Endothelial cell of umbilical vein (primary cell): ENCODE measurements around the gene STAB2. TPM values are rescaled to one million over a fixed set of nuclear protein-coding genes. Genes with fewer than 3 reads are reported as not detected.

Source experiments
- BruUV-seq: library from RNA; stranded (reverse); fragments of 400-500 nt; replicated peaks from 2 replicates; lab custom pipeline; 2021; lab: Mats Ljungman, UMichigan
- CTCF ChIA-PET: fragments of 300-600, 350-600 bp; sonication (Branson Sonifier 250); formaldehyde crosslinking; loops from one replicate; lab custom pipeline; 2021; ENCODE audit warnings: antibody characterized with exemption, inconsistent platforms; lab: Charles Lee
- POLR2A ChIA-PET: fragments of 300-600, 350-600 bp; sonication (Branson Sonifier 250); formaldehyde crosslinking; loops from one replicate; lab custom pipeline; 2021; ENCODE audit warnings: antibody characterized with exemption, inconsistent platforms; lab: Charles Lee
- DNase-seq: peaks from one replicate; pipeline ENCODE4 v3.0.0-alpha.2; 2011; ENCODE audit warnings: low read depth, low spot score
- FAIRE-seq: peaks from 2 replicates; lab custom pipeline; 2011; peaks lifted over from hg19 to GRCh38; lab: Jason Lieb, UNC
- H2AFZ ChIP-seq: 2 replicates; pipeline ENCODE4 v1.6.0; 2012; ENCODE audit warnings: low read depth, low read length, control low read depth, inconsistent platforms
- H3K27ac ChIP-seq: 2 replicates; pipeline ENCODE4 v1.5.1; 2011; ENCODE audit warnings: low read depth, mild to moderate bottlenecking, control low read depth, low read length, moderate library complexity; ENCODE audit not compliant: insufficient read depth
- H3K27me3 ChIP-seq, 2 experiments: 2 replicates each; pipeline versions ENCODE4 v1.6.0 to v1.6.1; 2011; ENCODE audit warnings: low read length in 2 of 2, mixed read lengths in 1 of 2; ENCODE audit not compliant: control insufficient read depth in 2 of 2, insufficient read depth in 2 of 2
- H3K36me3 ChIP-seq, 2 experiments: 2 replicates in 1 of 2; 3 replicates in 1 of 2; pipeline ENCODE4 v1.5.1; 2011; ENCODE audit warnings: low read length in 2 of 2, mild to moderate bottlenecking in 1 of 2, moderate library complexity in 1 of 2; ENCODE audit not compliant: control insufficient read depth in 2 of 2, insufficient read depth in 2 of 2; ENCODE audit errors: extremely low read depth in 1 of 2
- H3K4me1 ChIP-seq: 3 replicates; pipeline ENCODE4 v1.5.1; 2011; ENCODE audit warnings: mild to moderate bottlenecking, low read length; ENCODE audit not compliant: control insufficient read depth, insufficient read depth; ENCODE audit errors: extremely low read depth
- H3K4me2 ChIP-seq: 2 replicates; pipeline ENCODE4 v1.6.1; 2011; ENCODE audit warnings: low read length, control low read depth, mixed read lengths; ENCODE audit not compliant: insufficient read depth
- H3K4me3 ChIP-seq, 3 experiments: fragments of 200-600 bp in 1 of 3; sonication (generic), shearing (Covaris generic) in 1 of 3; replicated peaks in 1 of 3; 2 replicates each; pipeline ENCODE4 v1.5.1; 2011 to 2016; ENCODE audit warnings: control low read depth in 3 of 3, low read length in 3 of 3, mild to moderate bottlenecking in 2 of 3, inconsistent platforms in 1 of 3, low read depth in 1 of 3, moderate library complexity in 1 of 3; ENCODE audit not compliant: insufficient read depth in 1 of 3
- H3K79me2 ChIP-seq: 2 replicates; pipeline ENCODE4 v1.6.0; 2012; ENCODE audit warnings: low read length, inconsistent platforms; ENCODE audit not compliant: control insufficient read depth, insufficient read depth
- H3K9ac ChIP-seq: replicated peaks from 2 replicates; pipeline ENCODE3; 2011; ENCODE audit warnings: low read length, control low read depth; ENCODE audit not compliant: insufficient read depth; ENCODE audit errors: extremely low read depth
- H3K9me1 ChIP-seq: replicated peaks from 3 replicates; pipeline ENCODE4 v1.6.0; 2011; ENCODE audit warnings: mild to moderate bottlenecking, low read length; ENCODE audit not compliant: control insufficient read depth, insufficient read depth; ENCODE audit errors: extremely low read depth
- H3K9me3 ChIP-seq: replicated peaks from 2 replicates; pipeline ENCODE4 v1.5.1; 2012; ENCODE audit warnings: low read length, inconsistent platforms; ENCODE audit not compliant: control insufficient read depth, insufficient read depth
- H4K20me1 ChIP-seq: replicated peaks from 2 replicates; pipeline ENCODE3; 2011; ENCODE audit warnings: mild to moderate bottlenecking, low read length; ENCODE audit not compliant: control insufficient read depth, insufficient read depth; ENCODE audit errors: extremely low read depth
- CTCF ChIP-seq, 2 donors: IDR thresholded peaks; 1 replicate in 1 of 2; 2 replicates in 1 of 2; pipeline ENCODE4 v1.5.1; 2011; ENCODE audit warnings: low read length in 2 of 2, mild to moderate bottlenecking in 2 of 2, moderate library complexity in 2 of 2, control low read depth in 1 of 2, inconsistent platforms in 1 of 2, low read depth in 1 of 2; ENCODE audit not compliant: insufficient read depth in 1 of 2; ENCODE audit errors: extremely low read depth in 1 of 2
- EZH2 ChIP-seq: IDR thresholded peaks from 2 replicates; pipeline ENCODE4 v1.6.1; 2012; ENCODE audit warnings: borderline replicate concordance, low read depth, mild to moderate bottlenecking, moderate library complexity, low read length, inconsistent platforms; ENCODE audit not compliant: severe bottlenecking
- FOS ChIP-seq: IDR thresholded peaks from 2 replicates; pipeline ENCODE4 v1.6.1; 2011; ENCODE audit warnings: mild to moderate bottlenecking, low read length, moderate library complexity, borderline replicate concordance; ENCODE audit not compliant: insufficient read depth
- GATA2 ChIP-seq: IDR thresholded peaks from 2 replicates; pipeline ENCODE4 v1.7.0; 2011; ENCODE audit warnings: low read depth, mild to moderate bottlenecking, moderate library complexity, mixed read lengths, low read length; ENCODE audit not compliant: insufficient read length, insufficient read depth
- JUN ChIP-seq: IDR thresholded peaks from 2 replicates; pipeline ENCODE4 v1.6.1; 2011; ENCODE audit warnings: borderline replicate concordance, low read depth; ENCODE audit not compliant: insufficient read length, insufficient read depth
- MYC ChIP-seq: IDR thresholded peaks from one replicate; pipeline ENCODE4 v1.6.1; 2011; ENCODE audit warnings: mild to moderate bottlenecking, low read depth, low read length
- POLR2A ChIP-seq: IDR thresholded peaks from 2 replicates; pipeline ENCODE4 v1.6.1; 2012; ENCODE audit warnings: low read depth, mild to moderate bottlenecking, control low read depth, low read length
- POLR2AphosphoS5 ChIP-seq: IDR thresholded peaks from 2 replicates; pipeline ENCODE4 v1.6.1; 2012; ENCODE audit warnings: low read depth, mild to moderate bottlenecking, control low read depth, low read length, moderate library complexity; ENCODE audit not compliant: insufficient read depth
- dilution Hi-C: fragments of 300-500 bp; cut with MboI; formaldehyde crosslinking; loops from one replicate; pipeline ENCODE4 v1.15.0; 2019; ENCODE audit warnings: low sequenced_read_pairs; ENCODE audit not compliant: extremely low pct_ligation_motif_present
- intact Hi-C: fragments of 100-400 bp; cut with micrococcal nuclease; formaldehyde crosslinking; loops from one replicate; pipeline ENCODE4 v1.10.0; 2022
- polyA plus RNA-seq, 4 experiments: library from polyadenylated mRNA; depleted of rRNA in 3 of 4; stranded (reverse) in 3 of 4; unstranded in 1 of 4; fragments of >200 nt; gene quantifications; 2 replicates each; pipeline versions ENCODE4 v1.2.1 to v1.2.3, GENCODE V29; 2011 to 2012; ENCODE audit warnings: missing spikeins in 1 of 4
- total RNA-seq: library from RNA; stranded (reverse); gene quantifications from 2 replicates; pipeline ENCODE4 v1.2.3, GENCODE V29; 2021
- TF ChIP-seq, protein P1 (sequence below): IDR thresholded peaks from 2 replicates; pipeline ENCODE4 v1.6.1; 2011; ENCODE audit not compliant: insufficient read depth, insufficient read length

Gene STAB2
- total and polyA plus RNA-seq, 2 donors (not counting 3 experiments of a cell fraction or from before 2014, with no cell fraction given) = 0.01 TPM; not detected in 1

- BruUV-seq = no TSS peak
- TF ChIP-seq POLR2A = no peak
- TF ChIP-seq POLR2AphosphoS5 = no peak
- no peak for TF ChIP-seq GATA2
- TF ChIP-seq MYC = no peak
- TF ChIP-seq, protein P1, sequence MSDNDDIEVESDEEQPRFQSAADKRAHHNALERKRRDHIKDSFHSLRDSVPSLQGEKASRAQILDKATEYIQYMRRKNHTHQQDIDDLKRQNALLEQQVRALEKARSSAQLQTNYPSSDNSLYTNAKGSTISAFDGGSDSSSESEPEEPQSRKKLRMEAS = no peak
- TF ChIP-seq EZH2 = no peak
- no peak for TF ChIP-seq CTCF (IDR thresholded peaks at IDR 0.05; ENCODE audit: extremely low read depth in 1 of 2, insufficient read depth in 1 of 2, low read depth in 1 of 2, low read length in 2 of 2)
- TF ChIP-seq JUN = no peak
- no peak for TF ChIP-seq FOS
- ChIA-PET POLR2A (no interaction called here), CTCF (interaction anchor here (2.8 kb wide), 1 partner anchor 14 kb away, joined by 11 read pairs; no protein-coding TSS in a partner anchor)
- DNase-seq (no peak), FAIRE-seq (no peak)
- Histone ChIP-seq H3K9me1 (no peaks in the 10 kb centered on the region), H4K20me1 (no peaks in the 10 kb centered on the region), H3K9me3 (no peaks in the 10 kb centered on the region), H3K36me3 (no peaks in the 10 kb centered on the region), H3K79me2 (no peaks in the 10 kb centered on the region), H3K4me1 (no peaks in the 10 kb centered on the region), H3K4me3 (no peak overlapping the region), H3K9ac (no peak overlapping the region), H2AFZ (no peak overlapping the region), H3K4me2 (no peak overlapping the region), H3K27me3 (no peaks in the 10 kb centered on the region), H3K27ac (no peak overlapping the region)
- dilution Hi-C loops (no loop called here), intact Hi-C loops (no loop called here)
Measured at GRCh38 chr12:103589517-103589916, 2.4 kb downstream of the STAB2 start.
